H1 (cell line): ENCODE measurements around the gene SNX3. TPM values are rescaled to one million over a fixed set of nuclear protein-coding genes. Genes with fewer than 3 reads are reported as not detected.

ENCODE experiments used
- CTCF ChIA-PET: fragments of 300-600 bp; sonication (Branson Sonifier 250); formaldehyde crosslinking; loops from one replicate; lab custom pipeline; 2021; ENCODE audit not compliant: partially characterized antibody; lab: Charles Lee
- POLR2A ChIA-PET: fragments of 300-600 bp; sonication (Branson Sonifier 250); formaldehyde crosslinking; loops from one replicate; lab custom pipeline; 2021; ENCODE audit warnings: inconsistent platforms; ENCODE audit not compliant: partially characterized antibody; lab: Charles Lee
- DNase-seq, 2 experiments: peaks; one replicate each; pipeline versions ENCODE4 v3.0.0 to v3.0.0-alpha.2; 2010 to 2022; ENCODE audit warnings: low spot score in 2 of 2, low read depth in 1 of 2, mixed read lengths in 1 of 2
- FAIRE-seq: peaks from 2 replicates; lab custom pipeline; 2011; peaks lifted over from hg19 to GRCh38; lab: Jason Lieb, UNC
- H2AFZ ChIP-seq: 2 replicates; pipeline ENCODE4 v1.8.1; 2012; ENCODE audit warnings: low read length, inconsistent platforms
- H2AK5ac ChIP-seq: 2 replicates; pipeline ENCODE4 v1.6.1; 2013; ENCODE audit warnings: low read depth, low read length
- H2BK120ac ChIP-seq: replicated peaks from 2 replicates; pipeline ENCODE3; 2013; ENCODE audit warnings: low read depth, low read length, inconsistent platforms
- H2BK12ac ChIP-seq: 2 replicates; pipeline ENCODE4 v1.6.1; 2013; ENCODE audit warnings: low read depth, low read length
- H2BK15ac ChIP-seq: 2 replicates; pipeline ENCODE4 v1.6.1; 2013; ENCODE audit warnings: low read length
- H2BK20ac ChIP-seq: 2 replicates; pipeline ENCODE4 v1.6.1; 2013; ENCODE audit warnings: low read length
- H2BK5ac ChIP-seq: 2 replicates; pipeline ENCODE4 v1.6.1; 2013; ENCODE audit warnings: low read depth, low read length
- H3K14ac ChIP-seq: 2 replicates; pipeline ENCODE4 v1.6.1; 2013; ENCODE audit warnings: inconsistent platforms; ENCODE audit not compliant: insufficient read length
- H3K18ac ChIP-seq: 2 replicates; pipeline ENCODE4 v1.6.1; 2013; ENCODE audit warnings: low read length; ENCODE audit errors: extremely low read depth
- H3K23ac ChIP-seq: 2 replicates; pipeline ENCODE4 v1.6.1; 2013; ENCODE audit warnings: inconsistent platforms; ENCODE audit not compliant: insufficient read length
- H3K23me2 ChIP-seq: 2 replicates; pipeline ENCODE4 v1.6.1; 2013; ENCODE audit warnings: low read depth, low read length
- H3K27ac ChIP-seq: 2 replicates; pipeline ENCODE4 v1.6.1; 2011; ENCODE audit warnings: low read depth, low read length, inconsistent platforms
- H3K27me3 ChIP-seq, 4 experiments: replicated peaks in 1 of 4; 1 replicate in 1 of 4; 2 replicates in 3 of 4; pipeline versions ENCODE4 v1.6.1 to v1.8.1; 2011 to 2013; ENCODE audit warnings: low read length in 3 of 4, mild to moderate bottlenecking in 3 of 4, inconsistent platforms in 2 of 4, mixed read lengths in 2 of 4, moderate library complexity in 1 of 4; ENCODE audit not compliant: control insufficient read depth in 3 of 4, insufficient read depth in 3 of 4; ENCODE audit errors: extremely low read depth in 1 of 4
- H3K36me3 ChIP-seq, 4 experiments: 2 replicates each; pipeline versions ENCODE4 v1.6.1 to v1.8.1; 2011 to 2013; ENCODE audit warnings: mild to moderate bottlenecking in 4 of 4, low read length in 3 of 4, moderate library complexity in 2 of 4, control low read depth in 1 of 4, inconsistent platforms in 1 of 4; ENCODE audit not compliant: insufficient read depth in 4 of 4, control insufficient read depth in 2 of 4
- H3K4ac ChIP-seq: replicated peaks from 2 replicates; pipeline ENCODE3; 2013; ENCODE audit warnings: low read length, low read depth, mixed read lengths, inconsistent platforms; ENCODE audit not compliant: insufficient read length
- H3K4me1 ChIP-seq, 4 experiments: replicated peaks in 1 of 4; 1 replicate in 1 of 4; 2 replicates in 3 of 4; pipeline versions ENCODE4 v1.6.1 to v1.8.1; 2011 to 2013; ENCODE audit warnings: low read length in 3 of 4, inconsistent platforms in 2 of 4, mixed read lengths in 1 of 4; ENCODE audit not compliant: insufficient read depth in 4 of 4, control insufficient read depth in 3 of 4
- H3K4me2 ChIP-seq, 2 experiments: 2 replicates each; pipeline versions ENCODE4 v1.6.1 to v1.8.1; 2011 to 2013; ENCODE audit warnings: low read depth in 2 of 2, low read length in 2 of 2, control low read depth in 1 of 2, inconsistent platforms in 1 of 2, mild to moderate bottlenecking in 1 of 2; ENCODE audit not compliant: insufficient read depth in 1 of 2
- H3K4me3 ChIP-seq, 4 experiments: fragments of 200-600, 300-600 bp in 1 of 4; sonication (generic), shearing (Covaris generic), sonication (Bioruptor Twin) in 1 of 4; 2 replicates each; pipeline versions ENCODE4 v1.5.1 to v1.8.1; 2011 to 2016; ENCODE audit warnings: low read length in 4 of 4, low read depth in 3 of 4, control low read depth in 2 of 4, inconsistent platforms in 2 of 4, mild to moderate bottlenecking in 2 of 4, mixed read lengths in 1 of 4, moderate library complexity in 1 of 4; ENCODE audit not compliant: insufficient read depth in 2 of 4; ENCODE audit errors: extremely low read depth in 1 of 4
- H3K56ac ChIP-seq: replicated peaks from 2 replicates; pipeline ENCODE3; 2013; ENCODE audit warnings: low read depth, mild to moderate bottlenecking, mixed read lengths, low read length, inconsistent platforms; ENCODE audit not compliant: insufficient read length
- H3K79me1 ChIP-seq: 2 replicates; pipeline ENCODE4 v1.6.1; 2013; ENCODE audit warnings: low read depth, low read length, control low read depth
- H3K79me2 ChIP-seq, 2 experiments: 2 replicates each; pipeline versions ENCODE4 v1.6.1 to v1.8.1; 2012 to 2013; ENCODE audit warnings: low read length in 2 of 2, mild to moderate bottlenecking in 2 of 2, inconsistent platforms in 1 of 2; ENCODE audit not compliant: insufficient read depth in 2 of 2, control insufficient read depth in 1 of 2
- H3K9ac ChIP-seq, 4 experiments: replicated peaks in 1 of 4; 1 replicate in 1 of 4; 2 replicates in 3 of 4; pipeline versions ENCODE4 v1.6.1 to v1.8.1; 2011 to 2013; ENCODE audit warnings: low read depth in 3 of 4, low read length in 3 of 4, control low read depth in 2 of 4, mild to moderate bottlenecking in 2 of 4, moderate library complexity in 2 of 4, inconsistent platforms in 1 of 4; ENCODE audit errors: extremely low read depth in 1 of 4
- H3K9me3 ChIP-seq, 2 experiments: 2 replicates each; pipeline versions ENCODE4 v1.6.1 to v1.8.1; 2012 to 2013; ENCODE audit warnings: mild to moderate bottlenecking in 2 of 2, moderate library complexity in 2 of 2, control low read depth in 1 of 2, inconsistent platforms in 1 of 2, low read depth in 1 of 2, low read length in 1 of 2, mixed read lengths in 1 of 2; ENCODE audit not compliant: insufficient read depth in 2 of 2
- H4K20me1 ChIP-seq, 2 experiments: replicated peaks in 1 of 2; 2 replicates each; pipeline versions ENCODE3 to v1.8.1; 2011 to 2013; ENCODE audit warnings: inconsistent platforms in 2 of 2, low read length in 2 of 2, mild to moderate bottlenecking in 1 of 2; ENCODE audit not compliant: insufficient read depth in 2 of 2, control insufficient read depth in 1 of 2
- H4K5ac ChIP-seq: 2 replicates; pipeline ENCODE4 v1.6.1; 2013; ENCODE audit warnings: low read length, low read depth, mixed read lengths, inconsistent platforms; ENCODE audit not compliant: insufficient read length
- H4K8ac ChIP-seq: 2 replicates; pipeline ENCODE4 v1.8.0; 2013; ENCODE audit warnings: mild to moderate bottlenecking, moderate library complexity, low read length, inconsistent platforms; ENCODE audit not compliant: insufficient read depth; ENCODE audit errors: extremely low read depth
- H4K91ac ChIP-seq: replicated peaks from 2 replicates; pipeline ENCODE3; 2013; ENCODE audit warnings: low read length, mixed read lengths, inconsistent platforms; ENCODE audit not compliant: insufficient read length
- BACH1 ChIP-seq: IDR thresholded peaks from 2 replicates; pipeline ENCODE4 v1.6.1; 2012; ENCODE audit warnings: low read length, improper control_type of control experiment
- BRCA1 ChIP-seq: IDR thresholded peaks from 2 replicates; pipeline ENCODE4 v1.6.1; 2012; ENCODE audit warnings: low read depth, low read length, improper control_type of control experiment
- CBX5 ChIP-seq: fragments of 300-800, 300-1000 bp; sonication (generic); IDR thresholded peaks from 2 replicates; pipeline ENCODE4 v1.7.1; 2016; ENCODE audit warnings: antibody characterized with exemption, low read length, low read depth
- CBX8 ChIP-seq: fragments of 300-800, 300-1000 bp; sonication (generic); IDR thresholded peaks from 2 replicates; pipeline ENCODE4 v1.7.1; 2016; ENCODE audit warnings: low read depth, low read length, borderline replicate concordance
- CEBPB ChIP-seq: IDR thresholded peaks from 2 replicates; pipeline ENCODE4 v1.6.1; 2012; ENCODE audit warnings: low read depth, low read length
- MAFK ChIP-seq: IDR thresholded peaks from 2 replicates; pipeline ENCODE4 v1.6.1; 2012; ENCODE audit warnings: low read depth, mild to moderate bottlenecking, improper control_type of control experiment, low read length
- RAD21 ChIP-seq, 2 experiments: IDR thresholded peaks in 1 of 2; conservative IDR thresholded peaks in 1 of 2; 2 replicates each; pipeline ENCODE4 v1.6.1; 2011; ENCODE audit warnings: low read depth in 2 of 2, low read length in 2 of 2, improper control_type of control experiment in 1 of 2, inconsistent platforms in 1 of 2, mild to moderate bottlenecking in 1 of 2, moderate library complexity in 1 of 2
- RNF2 ChIP-seq: fragments of 200-900, 300-1000 bp; sonication (generic); IDR thresholded peaks from 2 replicates; pipeline ENCODE4 v1.7.1; 2016; ENCODE audit warnings: borderline replicate concordance, low read depth, mild to moderate bottlenecking, antibody characterized with exemption, low read length; ENCODE audit not compliant: poor library complexity, severe bottlenecking; ENCODE audit errors: missing control alignments
- SIN3A ChIP-seq, 2 experiments: IDR thresholded peaks in 1 of 2; conservative IDR thresholded peaks in 1 of 2; 2 replicates each; pipeline ENCODE4 v1.6.1; 2011 to 2012; ENCODE audit warnings: low read length in 2 of 2, improper control_type of control experiment in 1 of 2, low read depth in 1 of 2, mild to moderate bottlenecking in 1 of 2
- SIRT6 ChIP-seq: IDR thresholded peaks from one replicate; pipeline ENCODE4 v1.7.1; 2012; ENCODE audit warnings: low read length, inconsistent platforms
- SIX5 ChIP-seq: IDR thresholded peaks from 2 replicates; pipeline ENCODE4 v1.6.1; 2011; ENCODE audit warnings: mild to moderate bottlenecking, low read depth, low read length
- TBP ChIP-seq: IDR thresholded peaks from 2 replicates; pipeline ENCODE4 v1.6.1; 2011; ENCODE audit warnings: low read depth, low read length, improper control_type of control experiment
- WGBS, 2 experiments: shearing (Covaris generic) in 1 of 2; methylation state at CpG; one replicate each; pipeline versions ENCODE4 v1.1.6 to v1.1.7; 2013 to 2015; ENCODE audit warnings: low lambda C conversion rate in 2 of 2, mixed read lengths in 2 of 2, inconsistent platforms in 1 of 2, low coverage in 1 of 2, missing lambda C conversion rate in 1 of 2; ENCODE audit not compliant: insufficient replicate concordance in 2 of 2, insufficient coverage in 1 of 2, insufficient read length in 1 of 2; ENCODE audit errors: extremely low coverage in 1 of 2, missing lambda C conversion rate in 1 of 2; 5-methylcytosine and 5-hydroxymethylcytosine counted together
- polyA plus RNA-seq, 7 experiments: library from polyadenylated mRNA; depleted of rRNA in 3 of 7; stranded (reverse) in 5 of 7; unstranded in 2 of 7; fragments of >200 nt in 5 of 7; fragments of 200-250 nt in 2 of 7; gene quantifications; 1 replicate in 5 of 7; 2 replicates in 1 of 7; 4 replicates in 1 of 7; pipeline versions ENCODE4 v1.2.1 to v1.2.3, GENCODE V29; 2011 to 2013; ENCODE audit warnings: missing spikeins in 2 of 7, mixed read lengths in 2 of 7
- total RNA-seq: library from RNA; stranded (reverse); fragmentation: NEBNext Ultra II Directional; extraction: Animal tissue kit (Norgen Biotek cat#: 25700); gene quantifications from 2 replicates; pipeline ENCODE4 v1.2.1, GENCODE V29; 2021

The SNX3 gene
- total and polyA plus RNA-seq, 2 of the 8 experiments (the other 6 are each of a cell fraction or from before 2014, with no cell fraction given): 72.5 to 150 TPM

DNA sequence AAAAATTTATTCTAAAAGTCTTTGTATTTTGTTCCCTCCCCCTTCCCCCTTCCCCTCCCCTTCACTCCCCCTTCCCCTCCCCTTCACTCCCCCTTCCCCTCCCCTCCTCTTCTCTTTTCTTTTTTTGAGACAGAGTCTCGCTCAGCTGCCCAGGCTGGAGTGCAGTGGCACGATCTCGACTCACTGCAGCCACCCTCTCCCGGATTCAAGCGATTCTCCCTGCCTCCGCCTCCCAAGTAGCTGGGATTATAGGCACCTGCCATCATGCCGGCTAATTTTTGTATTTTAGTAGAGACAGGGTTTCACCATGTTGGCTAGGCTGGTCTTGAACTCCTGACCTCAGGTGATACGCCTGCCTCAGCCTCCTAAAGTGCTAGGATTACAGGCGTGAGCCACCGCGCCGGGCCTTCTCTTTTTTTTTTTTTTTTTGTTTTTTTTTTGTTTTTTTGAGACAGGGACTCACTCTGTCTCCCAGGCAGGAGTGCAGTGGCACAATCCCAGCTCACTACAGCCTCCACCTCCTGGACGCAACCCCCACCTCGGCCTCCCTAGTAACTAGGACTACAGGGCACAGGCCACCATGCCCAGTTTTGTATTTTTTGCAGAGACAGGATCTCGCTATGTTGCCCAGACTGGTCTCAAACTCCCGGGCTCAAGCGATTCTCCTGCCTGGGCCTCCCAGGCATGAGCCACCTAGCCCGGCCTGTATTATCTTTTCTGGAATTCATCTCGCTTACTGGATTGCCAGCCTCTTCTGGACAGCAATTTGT lies 32.9 kb upstream of the SNX3 start:
- WGBS, 2 experiments: 94% methylated on average over 16 of the region's 19 CpGs; no CpG with 5 or more reads in 1 of the 2 experiments
- H3K79me2 ChIP-seq: peaks cover 0 to 5% of the 10 kb centered on the region in 2 experiments; a peak in 1 of 4 replicates
- no peak overlapping the region for H3K56ac ChIP-seq
- no peak overlapping the region for H3K23ac ChIP-seq
- H2BK12ac ChIP-seq: 0 out of 2 replicates have a peak overlapping the region, but pooled peaks have one; percentile 60
- no peak overlapping the region for H3K27ac ChIP-seq
- H3K27me3 ChIP-seq: no peaks in the 10 kb centered on the region
- no peaks in the 10 kb centered on the region for H3K79me1 ChIP-seq
- no peaks in the 10 kb centered on the region for H3K36me3 ChIP-seq
- H3K4me2 ChIP-seq: peak overlapping the region; percentile 63 to 87; a peak in 3 of 4 replicates
- POLR2A ChIA-PET: no interaction called here
- H2BK5ac ChIP-seq: no peak overlapping the region; the same call in 1 of the 2 replicates
- DNase-seq (peak in 1 of 2 experiments; percentile 48), FAIRE-seq (no peak)
- no peak overlapping the region for H3K4ac ChIP-seq
- H4K91ac ChIP-seq: no peak overlapping the region
- H3K23me2 ChIP-seq: no peaks in the 10 kb centered on the region
- CTCF ChIA-PET: interaction anchor here (0.6 to 1.2 kb wide), 3 partner anchors 11 to 118 kb away, joined by 3 to 4 read pairs (median 3); no protein-coding TSS in a partner anchor
- H4K5ac ChIP-seq: no peak overlapping the region
- H3K9me3 ChIP-seq: no peaks in the 10 kb centered on the region
- H2BK120ac ChIP-seq: no peak overlapping the region
- H2AK5ac ChIP-seq: no peak overlapping the region
- H3K18ac ChIP-seq: no peak overlapping the region
- H2AFZ ChIP-seq: peak overlapping the region; percentile 90
- H3K9ac ChIP-seq: no peak overlapping the region
- no peak overlapping the region for H2BK15ac ChIP-seq
- peak overlapping the region; percentile 74 to 94 (median 84); a peak in 5 of 8 replicates for H3K4me3 ChIP-seq
- H3K14ac ChIP-seq: no peak overlapping the region
- H4K20me1 ChIP-seq: no peaks in the 10 kb centered on the region
- no peak overlapping the region for H4K8ac ChIP-seq
- H3K4me1 ChIP-seq: 0 out of 7 replicates have a peak, but pooled peaks cover 0 to 2% (median 0%) of the 10 kb centered on the region in 4 experiments
- no peak overlapping the region for H2BK20ac ChIP-seq
- TF ChIP-seq TBP: no peak
- no peak for TF ChIP-seq MAFK
- no peak for TF ChIP-seq RAD21 (IDR thresholded peaks at IDR 0.05 in 1 of 2, conservative IDR thresholded peaks at IDR 0.05 in 1 of 2; ENCODE audit: low read depth in 2 of 2, low read length in 2 of 2)
- no peak for TF ChIP-seq CBX5
- TF ChIP-seq CEBPB: no peak
- TF ChIP-seq CBX8: no peak
- no peak for TF ChIP-seq BACH1
- TF ChIP-seq RNF2: no peak
- no peak for TF ChIP-seq SIX5
- no peak for TF ChIP-seq BRCA1
- no peak for TF ChIP-seq SIN3A (conservative IDR thresholded peaks at IDR 0.05 in 1 of 2, IDR thresholded peaks at IDR 0.05 in 1 of 2; ENCODE audit: low read depth in 1 of 2, low read length in 2 of 2)
- no peak for TF ChIP-seq SIRT6
